Measurements from ENCODE around the gene AP2B1.
"Not testable (repeated sequence)": the region's sequence is repeated elsewhere in the genome, so short reads cannot be mapped to it uniquely, and the experiment has no call there.

Gene AP2B1

GRCh38 chr17:35749560-35750412, 162.7 kb downstream of the AP2B1 start:
- Histone ChIP-seq H3K27ac (no peak overlapping the region), H3K4me3 (ENCODE audit: low read depth, low read length) (peak overlapping the region; percentile 38), H3K36me3 (no peaks in the 10 kb centered on the region), H3K9me3 (ENCODE audit: severe bottlenecking) (no peaks in the 10 kb centered on the region), H3K27me3 (ENCODE audit: insufficient read depth, low read depth, severe bottlenecking) (no peaks in the 10 kb centered on the region)
- no peak for TF ChIP-seq CTCF (IDR thresholded peaks at IDR 0.05; ENCODE audit: low read depth, low read length)
- DNase-seq, result peak; percentile 29

- Histone ChIP-seq H3K4me3 (ENCODE audit: low read depth, low read length) (peak overlapping the region; percentile 38; the same call in 1 of the 2 replicates), H3K27ac (no peak overlapping the region), H3K36me3 (no peaks in the 10 kb centered on the region), H3K9me3 (ENCODE audit: severe bottlenecking) (no peaks in the 10 kb centered on the region), H3K27me3 (ENCODE audit: insufficient read depth, low read depth, severe bottlenecking) (no peaks in the 10 kb centered on the region)
- TF ChIP-seq CTCF (IDR thresholded peaks at IDR 0.05; ENCODE audit: low read depth, low read length), result no peak
- DNase-seq, result no peak
Observed at GRCh38 chr17:35750526-35751395, 163.6 kb downstream of the AP2B1 start.

GRCh38 chr17:35751541-35751940, 164.4 kb downstream of the AP2B1 start:
- H3K36me3 ChIP-seq; H3K9me3 ChIP-seq (ENCODE audit: severe bottlenecking); H3K27ac ChIP-seq; H3K4me3 ChIP-seq (ENCODE audit: low read depth, low read length); H3K27me3 ChIP-seq (ENCODE audit: insufficient read depth, low read depth, severe bottlenecking); DNase-seq: not testable (repeated sequence)

GRCh38 chr17:35752471-35752870, 165.3 kb downstream of the AP2B1 start:
- DNase-seq, result no peak
- Histone ChIP-seq H3K27ac (no peak overlapping the region), H3K36me3 (no peaks in the 10 kb centered on the region), H3K4me3 (ENCODE audit: low read depth, low read length) (no peak overlapping the region), H3K27me3 (ENCODE audit: insufficient read depth, low read depth, severe bottlenecking) (no peaks in the 10 kb centered on the region), H3K9me3 (ENCODE audit: severe bottlenecking) (no peaks in the 10 kb centered on the region)
- no peak for TF ChIP-seq CTCF (IDR thresholded peaks at IDR 0.05; ENCODE audit: low read depth, low read length)

- H3K27me3 ChIP-seq (ENCODE audit: insufficient read depth, low read depth, severe bottlenecking), result no peaks in the 10 kb centered on the region
- no peak within 1 kb of the TSS for H3K27ac ChIP-seq
- H3K36me3 ChIP-seq, result no peaks in the 10 kb centered on the region
- no peak for TF ChIP-seq CTCF (IDR thresholded peaks at IDR 0.05; ENCODE audit: low read depth, low read length)
- DNase-seq, result no peak
- no peak within 1 kb of the TSS for H3K4me3 ChIP-seq (ENCODE audit: low read depth, low read length)
- H3K9me3 ChIP-seq (ENCODE audit: severe bottlenecking), result no peaks in the 10 kb centered on the region
Observed at GRCh38 chr17:35752945-35753764, 166.0 kb downstream of the AP2B1 start, which contains the start of gene GAS2L2. TSS of gene GAS2L2 (minus strand) at chr17:35753239. CDS start at chr17:35752850, 389 bp downstream.

Measured in WERI-Rb-1 (cell line).